Ammon's horn (tissue), 1 donor: ENCODE data around the gene SLC47A2.
A peak's percentile ranks its signal among the peaks of the same experiment; 100 is the strongest.
"Not testable (repeated sequence)": the region's sequence is repeated elsewhere in the genome, so short reads cannot be mapped to it uniquely, and the experiment has no call there.

Source experiments
- DNase-seq: peaks from one replicate; pipeline ENCODE4 v3.0.0-alpha.2; 2016; ENCODE audit warnings: low spot score

Gene SLC47A2, protein sequence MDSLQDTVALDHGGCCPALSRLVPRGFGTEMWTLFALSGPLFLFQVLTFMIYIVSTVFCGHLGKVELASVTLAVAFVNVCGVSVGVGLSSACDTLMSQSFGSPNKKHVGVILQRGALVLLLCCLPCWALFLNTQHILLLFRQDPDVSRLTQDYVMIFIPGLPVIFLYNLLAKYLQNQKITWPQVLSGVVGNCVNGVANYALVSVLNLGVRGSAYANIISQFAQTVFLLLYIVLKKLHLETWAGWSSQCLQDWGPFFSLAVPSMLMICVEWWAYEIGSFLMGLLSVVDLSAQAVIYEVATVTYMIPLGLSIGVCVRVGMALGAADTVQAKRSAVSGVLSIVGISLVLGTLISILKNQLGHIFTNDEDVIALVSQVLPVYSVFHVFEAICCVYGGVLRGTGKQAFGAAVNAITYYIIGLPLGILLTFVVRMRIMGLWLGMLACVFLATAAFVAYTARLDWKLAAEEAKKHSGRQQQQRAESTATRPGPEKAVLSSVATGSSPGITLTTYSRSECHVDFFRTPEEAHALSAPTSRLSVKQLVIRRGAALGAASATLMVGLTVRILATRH

DNA sequence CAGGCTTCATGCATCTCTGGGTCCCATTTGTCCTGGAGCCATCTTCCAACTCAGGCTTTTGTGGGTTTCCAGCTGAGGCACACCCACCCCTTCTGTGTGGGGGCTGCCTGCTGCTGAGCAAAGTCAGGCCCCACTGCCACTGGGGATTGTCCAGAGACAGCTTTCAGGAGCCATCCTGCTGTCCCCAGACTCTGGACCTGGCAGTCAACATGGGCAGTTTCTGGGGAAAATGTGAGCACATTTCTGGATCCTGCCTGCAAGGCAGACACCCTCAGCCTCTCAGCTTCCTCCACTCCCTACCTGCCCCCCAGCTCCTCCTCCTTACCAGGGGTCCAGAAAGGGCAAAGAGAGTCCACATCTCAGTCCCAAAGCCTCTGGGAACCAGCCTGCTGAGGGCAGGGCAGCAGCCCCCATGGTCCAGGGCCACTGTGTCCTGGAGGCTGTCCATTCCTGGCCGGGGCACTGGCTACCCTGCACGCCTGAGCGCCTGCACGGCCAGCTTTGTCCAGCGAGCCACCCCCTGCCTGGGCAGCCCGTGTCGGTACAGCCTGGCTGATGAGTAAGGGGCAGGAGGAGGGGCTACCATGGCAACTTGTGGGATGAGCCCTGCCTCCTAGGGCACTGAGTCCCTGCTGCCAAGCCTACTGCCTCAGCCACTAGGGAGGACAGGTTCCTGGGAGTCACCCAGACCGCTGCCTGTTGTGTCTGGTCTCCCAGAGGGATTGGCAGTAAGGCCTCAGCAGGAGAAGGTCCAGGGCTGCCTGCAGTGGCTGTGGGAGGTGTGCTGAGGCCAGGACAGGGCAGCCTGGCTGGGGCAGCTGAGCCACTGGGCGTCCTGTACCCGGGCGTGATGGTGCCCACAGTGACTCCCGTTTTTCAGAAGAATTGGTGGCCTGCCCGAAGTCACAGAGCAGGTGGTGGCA is at the start of gene SLC47A2:
TSS of gene SLC47A2 (minus strand) at position 477 of the 923 bp plus-strand sequence. CDS start at position 448, 29 bp downstream.
- peak; percentile 51 for DNase-seq

DNA sequence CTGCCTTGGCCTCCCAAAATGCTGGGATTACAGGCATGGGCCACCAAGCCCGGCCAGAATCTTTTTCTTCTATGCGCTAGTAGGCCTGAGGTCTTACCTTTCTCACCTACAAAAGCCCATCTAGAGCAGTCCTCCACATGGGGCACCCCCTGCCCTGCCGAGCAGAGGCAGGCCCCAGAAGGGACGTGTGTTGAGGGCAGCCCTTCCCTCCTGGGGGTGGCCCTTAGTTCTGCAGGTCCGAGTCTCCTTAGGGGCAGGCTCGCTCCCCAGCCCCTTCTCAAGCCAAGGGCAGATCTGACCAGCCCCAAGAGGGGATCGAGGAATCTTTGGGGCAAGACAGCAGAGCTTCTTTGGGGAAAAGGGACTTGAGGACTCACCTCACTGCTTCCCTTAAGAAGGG is 49.6 kb upstream of the SLC47A2 start:
- no peak for DNase-seq

DNA sequence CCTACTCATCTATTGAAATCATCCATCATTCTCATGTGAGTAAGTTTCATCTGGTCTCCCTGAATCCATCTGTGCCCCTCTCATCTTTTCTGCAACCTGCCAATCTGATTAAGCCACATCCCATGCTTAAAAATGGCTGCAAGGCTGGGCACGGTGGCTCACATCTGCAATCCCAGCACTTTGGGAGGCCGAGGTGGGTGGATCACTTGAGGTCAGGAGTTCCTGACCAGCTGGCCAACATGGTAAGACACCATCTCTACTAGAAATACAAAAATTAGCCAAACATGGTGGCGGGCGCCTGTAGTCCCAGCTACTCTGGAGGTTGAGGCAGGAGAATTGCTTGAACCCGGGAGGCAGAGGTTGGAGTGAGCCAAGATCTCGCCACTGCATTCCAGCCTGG is 47.6 kb upstream of the SLC47A2 start:
- not testable (repeated sequence) for DNase-seq

DNA sequence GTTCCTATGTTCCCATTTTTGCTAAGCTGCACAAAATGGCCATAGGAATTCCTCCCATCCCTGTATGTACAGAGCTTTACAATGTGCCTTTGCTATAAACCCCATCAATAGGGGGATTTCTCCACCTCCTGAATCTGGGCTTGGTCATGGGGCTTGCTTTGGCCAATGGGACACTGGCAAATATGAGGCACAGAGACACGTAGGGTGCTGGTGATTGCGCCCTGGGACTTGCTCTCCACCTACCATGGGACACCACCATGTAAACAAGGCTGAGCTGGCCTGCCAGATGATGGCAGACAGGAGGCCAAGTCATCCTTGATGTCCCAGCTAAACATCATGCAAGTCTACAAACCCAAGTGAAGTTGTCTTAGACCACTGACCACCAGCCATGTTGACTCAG is 47.0 kb upstream of the SLC47A2 start:
- no peak for DNase-seq

DNA sequence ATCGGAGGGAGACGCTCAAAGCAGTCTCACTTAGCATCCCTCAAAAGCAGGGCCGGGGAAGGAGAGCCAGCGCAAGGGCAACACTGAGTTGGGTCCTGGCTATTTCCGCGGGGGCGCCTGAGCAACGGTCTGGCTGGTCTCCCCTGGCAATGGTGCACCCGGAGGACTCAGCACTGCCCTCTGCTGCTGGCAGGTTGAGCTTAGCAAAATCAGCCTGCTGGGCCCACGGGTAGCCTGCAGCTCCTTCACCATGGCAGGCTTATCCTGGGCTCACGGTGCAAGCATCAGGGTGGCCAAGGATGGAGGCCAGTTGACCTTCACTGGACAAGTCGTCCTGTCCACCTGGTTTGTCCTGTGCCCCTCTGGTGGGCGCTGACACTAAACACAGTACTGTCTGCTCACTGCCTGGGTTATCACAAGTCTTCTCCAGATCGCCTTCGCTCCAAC is 46.2 kb upstream of the SLC47A2 start:
- peak; percentile 85 for DNase-seq

DNA sequence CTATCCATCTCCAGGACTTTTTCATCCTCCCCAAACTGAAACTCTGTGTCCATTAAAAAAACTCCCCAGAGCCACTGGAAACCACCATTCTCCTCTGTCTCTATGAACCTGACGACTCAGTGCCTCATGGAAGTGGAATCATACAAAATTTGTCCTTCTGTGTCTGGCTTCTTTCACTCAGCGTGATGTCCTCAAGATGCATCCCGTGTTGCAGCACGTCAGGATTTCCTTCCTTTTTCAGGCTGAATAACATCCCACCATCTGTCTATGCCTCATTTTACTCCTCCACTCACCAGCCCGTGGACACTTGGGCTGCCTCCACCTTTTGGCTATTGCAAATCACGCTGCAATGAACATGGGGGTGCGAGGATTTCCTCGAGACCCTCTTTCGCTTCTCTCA is 44.4 kb upstream of the SLC47A2 start:
- DNase-seq = no peak

DNA sequence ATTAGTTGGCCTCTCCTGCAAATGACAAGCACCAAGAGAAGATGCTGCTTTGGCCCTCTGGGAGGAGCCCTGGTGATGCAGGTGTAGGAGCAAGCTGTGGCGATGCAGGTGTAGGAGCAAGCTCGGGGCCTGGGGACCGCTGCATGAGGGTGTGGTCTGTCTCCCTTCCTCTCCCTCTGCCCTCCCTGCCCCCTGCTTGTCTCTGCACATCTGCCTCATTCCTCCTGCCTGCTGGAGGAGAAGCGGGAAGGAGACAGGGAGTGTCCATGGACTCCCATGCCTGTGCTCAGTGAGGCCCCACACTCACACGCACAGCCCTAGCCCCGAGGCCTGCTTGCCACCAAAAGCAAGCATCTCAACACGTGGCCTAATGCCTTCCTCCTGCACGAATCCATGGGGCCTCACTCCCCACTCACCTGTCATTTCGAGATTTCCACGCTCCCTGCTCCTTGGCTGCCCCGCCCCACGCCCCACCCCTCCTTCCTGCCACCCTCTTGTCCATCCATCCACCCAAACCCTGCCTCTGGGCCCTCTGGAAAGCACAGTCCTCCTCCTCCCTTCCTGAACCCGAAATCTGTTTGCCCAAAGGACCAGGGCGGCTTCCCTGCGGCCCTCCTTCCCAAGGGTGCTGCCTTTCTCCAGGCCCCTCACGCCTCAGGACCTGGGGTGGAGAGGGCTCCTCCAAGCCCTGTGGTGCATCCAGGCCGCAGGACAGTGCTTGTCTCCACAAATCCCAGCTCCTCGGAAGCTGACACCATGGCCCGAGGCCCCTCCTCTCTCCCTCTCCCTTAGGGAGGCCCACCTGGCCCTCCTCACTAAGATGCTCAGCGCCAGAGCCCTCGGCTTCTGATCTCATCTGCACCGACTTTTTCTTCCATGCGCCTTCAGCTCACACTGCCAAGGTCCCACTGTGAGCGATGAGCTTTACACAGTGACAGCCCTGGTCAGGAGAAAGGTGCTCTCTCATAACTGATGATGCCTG is 43.5 kb upstream of the SLC47A2 start:
- DNase-seq = no peak

DNA sequence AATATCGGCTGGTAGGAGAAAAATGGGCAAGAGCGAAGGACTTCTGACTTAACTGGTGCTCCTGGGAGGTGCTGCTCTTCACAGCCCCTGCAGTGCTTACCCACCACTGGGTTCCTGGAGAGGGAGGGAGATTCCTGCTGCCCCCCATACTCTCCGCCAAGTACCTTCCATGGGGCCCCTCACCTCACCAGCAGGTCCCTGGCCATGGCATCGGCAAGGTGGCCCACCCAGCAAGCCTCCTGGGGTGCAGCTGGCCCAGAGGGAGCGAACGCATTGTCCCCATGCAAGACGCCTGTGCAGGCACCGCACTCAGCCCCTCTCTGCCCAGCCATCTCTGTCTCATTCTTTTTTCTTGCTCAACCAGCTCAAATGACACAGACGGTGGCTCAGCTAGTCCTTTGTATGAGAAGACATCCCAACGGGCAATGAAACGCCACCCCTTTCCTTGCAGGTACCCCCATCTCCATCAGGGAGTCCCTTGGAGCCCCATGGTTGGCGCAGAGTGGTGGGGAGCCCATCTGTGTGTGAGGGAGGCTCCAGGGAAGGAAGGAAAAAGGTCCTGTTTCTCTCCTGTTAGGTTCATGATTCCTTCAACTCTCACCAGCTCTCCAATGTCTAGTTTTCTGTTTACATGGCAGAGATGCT is 41.3 kb upstream of the SLC47A2 start:
- DNase-seq = no peak

DNA sequence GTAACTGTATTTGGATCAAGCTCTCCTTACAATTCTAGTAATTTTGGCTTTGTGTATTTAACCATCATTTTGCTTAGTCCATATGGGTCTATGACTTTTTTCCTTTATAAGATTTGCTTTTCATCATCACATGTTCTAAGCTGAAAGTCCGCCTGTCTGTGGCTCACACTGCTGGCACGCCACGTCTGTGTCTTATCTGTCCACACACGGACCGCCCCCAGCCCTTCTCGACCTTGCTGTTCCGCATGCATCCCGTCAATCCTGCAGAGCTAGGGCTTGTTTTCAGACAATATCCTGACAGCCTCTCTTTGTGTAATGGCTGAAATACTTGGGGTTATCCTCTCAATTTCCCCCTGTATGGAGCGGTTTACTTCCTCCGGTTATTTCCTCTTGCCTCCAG is 40.2 kb upstream of the SLC47A2 start:
- no peak for DNase-seq

DNA sequence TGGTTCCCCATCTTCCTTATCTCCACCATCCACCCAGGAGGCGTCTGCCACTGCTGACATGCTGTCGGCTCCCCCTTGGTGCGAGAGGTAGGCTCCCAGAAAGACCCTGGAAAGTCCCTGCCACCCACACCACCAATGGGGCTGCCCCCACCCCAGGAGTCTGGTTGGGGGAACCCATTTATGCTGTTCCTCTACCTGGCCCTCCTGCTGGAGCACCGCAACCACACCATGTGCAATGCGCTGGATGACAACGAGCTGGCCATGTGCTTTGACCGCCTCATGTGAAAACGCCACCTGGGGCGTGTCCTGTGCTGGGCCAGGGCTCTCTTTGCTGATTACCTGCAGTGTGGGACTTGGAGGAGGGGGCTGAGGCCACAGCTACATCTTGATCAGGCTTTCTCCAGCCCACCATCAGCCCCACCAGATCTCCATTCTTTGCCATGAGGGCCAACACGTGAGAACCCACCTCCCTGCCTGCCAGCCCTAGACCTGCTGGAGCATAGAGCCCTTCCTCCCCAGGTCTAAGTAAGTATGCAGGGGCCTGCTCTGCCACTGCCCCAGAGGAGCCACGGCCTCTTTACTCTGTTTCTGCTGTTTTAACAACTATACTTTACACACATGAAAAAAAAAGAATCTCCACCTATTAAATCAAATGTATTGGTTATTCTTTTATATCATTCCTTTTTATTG is 39.6 kb upstream of the SLC47A2 start:
- no peak for DNase-seq

DNA sequence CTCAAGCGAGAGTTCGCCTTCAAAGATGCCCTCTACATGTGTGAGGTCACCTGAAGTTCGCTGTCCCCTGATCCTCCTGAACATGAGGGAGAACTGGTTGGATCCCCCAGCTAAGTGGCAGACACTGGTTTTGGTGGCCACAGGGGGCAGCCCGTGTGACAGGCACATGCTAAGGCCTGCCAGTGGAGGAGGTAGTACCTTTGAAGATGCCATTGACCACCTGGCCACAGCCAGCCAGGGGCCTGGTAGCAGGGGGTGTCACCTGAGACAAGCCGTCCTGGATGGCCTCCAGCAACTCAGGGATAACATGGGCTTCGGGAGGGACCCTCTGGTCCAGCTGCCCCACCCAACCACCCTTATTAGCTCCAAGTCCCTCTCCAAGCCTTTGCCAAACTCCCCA is 39.0 kb upstream of the SLC47A2 start:
- no peak for DNase-seq

DNA sequence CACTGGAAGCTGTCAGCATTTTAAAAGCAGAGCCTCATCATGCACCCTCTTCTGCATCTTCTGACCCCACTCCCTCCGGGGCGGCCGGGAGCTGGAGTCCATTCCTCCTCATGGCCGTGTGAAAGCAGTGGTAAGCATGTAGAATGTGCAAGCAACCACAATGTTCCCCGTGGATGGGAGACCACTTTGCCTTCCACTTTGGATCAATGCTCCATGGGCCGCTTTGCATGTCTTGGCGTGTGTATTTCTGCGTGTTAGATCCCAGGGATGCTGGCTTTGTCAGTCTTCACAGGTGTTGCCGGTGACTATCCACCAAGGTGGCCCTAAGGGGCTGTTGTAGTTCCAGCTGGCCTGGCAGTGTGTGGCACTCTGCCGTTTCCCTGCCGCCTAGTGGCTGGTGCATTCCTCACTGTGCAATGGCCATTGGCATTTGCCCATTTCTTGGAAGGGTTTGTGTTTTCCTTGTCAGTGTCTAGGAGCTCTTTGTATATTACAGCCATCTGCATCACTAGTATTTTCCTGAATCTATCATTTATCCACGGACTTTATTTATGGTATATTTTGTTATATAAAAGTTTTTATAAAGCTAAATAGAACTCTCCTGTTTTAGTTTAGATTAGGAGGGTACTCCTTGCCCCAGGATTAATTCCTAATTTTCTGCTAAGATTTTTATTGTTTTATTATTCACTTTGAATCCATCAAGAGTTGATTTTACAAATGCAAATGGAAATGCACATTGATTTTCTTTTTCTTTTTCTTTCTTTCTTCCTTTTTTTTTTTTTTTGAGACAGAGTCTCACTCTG is 37.5 kb upstream of the SLC47A2 start:
- DNase-seq = peak; percentile 80

DNA sequence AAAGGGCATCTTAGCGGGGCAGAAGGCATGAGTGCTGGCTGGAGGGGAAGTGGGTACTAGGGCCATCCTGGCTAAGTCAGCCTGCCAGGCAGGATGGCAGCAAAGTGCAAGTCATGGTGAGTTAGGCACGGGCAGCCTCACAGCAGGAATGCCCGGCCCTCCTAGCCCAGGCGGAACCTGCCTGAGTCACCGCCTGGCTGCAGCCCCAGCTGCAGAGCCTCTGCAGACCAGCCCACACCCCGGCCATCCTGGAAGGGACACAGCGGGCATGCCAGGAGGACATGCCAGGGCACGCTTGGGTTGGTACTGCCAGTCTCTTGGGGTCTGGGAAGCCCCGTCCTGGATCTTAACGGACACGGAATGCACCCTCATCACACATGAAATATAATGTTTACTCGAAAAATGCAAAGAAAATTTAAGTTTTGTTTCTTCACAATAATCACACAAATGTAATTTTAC is 36.7 kb upstream of the SLC47A2 start:
- DNase-seq = peak; percentile 82

DNA sequence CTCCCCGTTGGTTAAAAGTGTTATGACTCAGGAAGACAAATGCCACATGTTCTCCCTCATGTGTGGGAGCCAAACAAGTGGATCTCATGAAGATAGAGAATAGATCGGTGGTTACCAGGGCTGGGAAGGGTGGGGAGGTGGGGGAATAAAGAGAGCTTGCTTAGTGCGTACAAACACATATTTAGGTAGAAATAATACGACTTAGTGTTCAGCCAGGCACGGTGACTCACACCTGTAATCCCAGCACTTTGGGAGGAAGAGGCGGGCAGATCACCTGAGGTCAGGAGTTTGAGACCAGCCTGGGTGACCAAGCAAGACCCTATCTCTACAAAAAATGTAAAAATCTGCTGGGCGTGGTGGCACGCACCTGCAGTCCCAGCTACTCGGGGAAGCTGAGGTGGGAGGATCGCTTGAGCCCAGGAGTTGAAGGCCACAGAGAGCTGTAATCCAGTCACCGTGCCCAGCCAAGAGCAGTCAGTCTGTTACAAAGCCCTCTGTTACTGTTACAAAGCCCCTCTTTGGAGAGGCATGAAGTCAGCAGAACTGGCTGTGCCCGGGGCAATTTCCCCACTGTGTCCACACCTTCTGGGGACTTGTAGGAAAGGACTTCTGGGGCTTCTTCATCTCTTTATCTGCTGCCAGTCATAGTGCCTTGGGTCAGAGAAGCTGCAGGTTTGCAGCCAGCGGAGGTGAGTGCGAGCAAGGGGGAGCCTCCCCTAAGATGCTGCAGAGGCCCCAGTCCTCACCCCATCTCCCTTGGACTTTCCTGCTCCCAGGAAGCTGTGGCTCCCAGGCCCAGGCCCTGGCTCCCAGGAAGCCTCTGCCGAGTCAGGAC is 36.0 kb upstream of the SLC47A2 start:
- peak; percentile 49 for DNase-seq

DNA sequence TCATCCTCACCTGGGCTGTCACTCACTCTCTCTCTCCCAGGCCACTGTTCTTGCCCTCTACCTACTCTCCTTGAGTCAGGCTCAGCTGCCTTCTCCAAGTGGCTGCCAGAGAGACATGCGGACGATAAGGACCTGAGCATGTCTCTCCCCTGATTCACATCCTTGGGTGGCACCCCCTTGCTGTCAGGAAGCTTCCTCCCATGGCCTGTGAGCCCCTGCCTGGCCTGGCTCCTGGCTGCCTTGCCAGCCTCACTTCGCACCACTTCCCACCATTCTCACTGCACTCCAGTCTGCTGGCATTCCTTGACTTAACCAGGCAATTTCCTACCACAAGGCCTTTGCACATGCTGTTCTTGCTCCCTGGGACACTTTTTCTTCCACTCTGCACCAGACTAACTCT is 34.5 kb upstream of the SLC47A2 start:
- DNase-seq = no peak

DNA sequence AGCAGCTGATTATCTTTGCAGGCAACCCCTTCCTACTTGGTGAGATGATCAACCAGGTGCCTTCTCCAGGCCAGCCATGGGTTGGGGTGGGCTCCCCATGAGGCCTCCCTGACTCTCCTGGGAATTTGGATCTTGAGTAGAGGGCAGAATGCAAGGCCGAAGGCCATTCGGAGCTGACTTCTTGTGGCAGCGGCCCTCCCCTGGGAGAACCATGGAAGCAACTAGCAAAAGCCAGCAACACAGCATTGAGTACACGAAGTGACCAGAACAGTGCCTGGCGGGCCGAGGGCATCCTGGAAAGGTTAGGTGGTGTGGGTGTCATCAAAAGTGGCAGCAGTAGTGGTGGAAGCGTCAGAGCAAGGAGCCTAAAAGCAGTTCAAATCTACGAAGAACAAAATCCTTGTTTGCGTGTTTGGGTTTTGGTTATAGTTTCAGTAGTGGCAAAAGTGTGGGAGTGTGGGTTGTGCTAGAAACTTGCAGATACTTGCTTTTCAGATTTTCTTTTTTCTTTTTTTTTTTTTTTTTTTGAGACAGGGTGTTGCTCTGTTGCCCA is 33.7 kb upstream of the SLC47A2 start:
- no peak for DNase-seq

DNA sequence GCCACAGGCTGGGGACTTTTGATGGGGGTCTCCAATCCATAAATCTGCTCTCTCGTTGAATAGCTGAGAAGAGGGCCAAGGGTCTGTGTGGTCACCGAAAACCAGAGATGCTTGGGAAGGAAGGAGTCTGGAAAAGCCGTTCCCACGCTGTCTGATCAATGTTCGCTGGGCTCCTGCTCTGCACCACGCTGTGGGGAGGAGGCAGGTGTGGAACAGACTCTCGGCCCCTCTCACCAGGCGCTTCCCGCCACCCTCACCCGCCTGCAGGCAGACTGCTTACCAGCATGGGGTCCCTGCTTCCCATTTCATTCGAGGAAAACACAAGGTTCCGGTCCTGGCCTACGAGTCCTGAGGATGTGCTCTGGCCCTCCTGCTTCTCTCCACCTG is 32.4 kb upstream of the SLC47A2 start:
- DNase-seq = no peak
